ENCODE measurements around the gene PIGN. TPM values are rescaled to one million over a fixed set of nuclear protein-coding genes. Genes with fewer than 3 reads are reported as not detected.
"Not testable (repeated sequence)": the region's sequence is repeated elsewhere in the genome, so short reads cannot be mapped to it uniquely, and the experiment has no call there.

Gene PIGN
- total RNA-seq, 1 donor from 2014 or later = 28.0 TPM

DNA sequence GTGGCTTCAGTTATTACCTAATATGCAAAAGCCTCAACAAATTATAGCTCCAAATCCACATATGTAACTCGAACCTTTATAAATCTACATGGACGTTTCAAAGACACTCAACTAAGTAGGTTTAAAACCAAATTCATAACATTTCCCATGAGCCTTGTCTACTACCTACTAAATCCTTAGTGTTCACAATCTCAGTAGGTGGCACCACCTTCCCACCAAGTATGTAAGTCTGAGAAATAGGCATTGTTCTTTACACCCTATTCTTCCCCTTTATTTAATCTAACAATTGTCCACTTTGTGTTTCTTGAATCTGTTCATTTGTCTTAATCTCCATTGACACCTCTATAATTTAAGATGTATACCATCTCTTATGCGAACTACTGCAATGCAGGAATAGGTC lies 4.6 kb downstream of the PIGN start:
- intact Hi-C loops (cut with micrococcal nuclease) = loop anchor here (10.0 kb wide), 1 partner anchor 1793 kb away; the partner anchor contains the start of gene SERPINB8

DNA sequence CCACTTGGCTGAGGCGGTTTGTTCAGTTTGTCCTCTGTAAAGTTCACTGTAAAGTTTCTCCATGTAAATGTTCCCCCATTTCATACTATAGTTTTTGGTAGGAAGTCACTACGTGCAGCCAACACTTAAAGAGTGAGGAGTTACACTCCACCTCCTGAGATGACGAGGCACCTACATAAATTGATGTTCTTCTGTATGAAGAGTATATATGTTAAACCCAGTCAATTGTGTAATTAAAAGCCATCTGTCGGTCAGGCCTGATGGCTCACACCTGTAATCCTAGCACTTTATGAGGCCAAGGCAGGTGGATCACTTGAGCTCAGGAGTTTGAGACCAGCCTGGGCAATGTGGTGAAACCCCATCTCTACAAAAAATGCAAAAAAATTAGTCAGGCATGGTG lies 7.6 kb downstream of the PIGN start:
- intact Hi-C loops (cut with micrococcal nuclease) = no loop called here

DNA sequence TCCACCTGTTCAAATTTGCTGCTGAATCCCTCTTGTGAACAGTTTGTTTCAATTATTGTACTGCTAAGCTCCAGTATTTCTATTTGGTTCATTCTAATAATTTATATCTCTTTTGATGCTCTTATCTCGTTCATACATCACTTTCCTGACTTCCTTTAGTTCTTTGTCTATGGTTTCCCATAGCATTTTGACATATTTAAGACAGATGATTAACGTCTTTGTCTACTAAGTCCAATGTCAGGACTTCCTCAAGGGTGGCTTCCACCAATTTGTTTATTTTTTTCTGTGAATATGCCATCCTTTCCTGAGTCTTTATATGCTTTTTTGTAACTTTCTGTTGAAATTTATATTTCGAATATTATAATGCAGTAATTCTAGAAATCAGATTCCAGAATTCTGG lies 9.6 kb downstream of the PIGN start:
- intact Hi-C loops (cut with micrococcal nuclease) = no loop called here

DNA sequence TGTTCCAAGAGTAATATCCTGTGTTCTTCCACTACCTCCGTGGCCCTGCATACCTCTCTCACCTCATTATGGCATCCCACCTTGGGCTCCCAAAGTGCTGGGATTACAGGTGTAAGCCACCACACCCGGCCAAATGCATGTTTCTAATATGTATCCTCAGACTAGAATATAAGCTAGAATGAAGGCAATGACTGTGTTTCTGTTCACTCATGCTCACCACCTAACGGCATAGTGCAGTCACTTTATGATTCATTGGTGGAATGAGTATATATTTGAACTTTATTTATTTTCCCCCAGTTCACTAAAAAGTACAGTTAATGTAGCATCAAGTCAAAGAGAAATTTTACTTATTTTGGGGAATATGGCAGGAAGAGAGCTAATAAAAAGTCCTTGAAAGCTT lies 11.3 kb downstream of the PIGN start:
- intact Hi-C loops (cut with micrococcal nuclease) = no loop called here

DNA sequence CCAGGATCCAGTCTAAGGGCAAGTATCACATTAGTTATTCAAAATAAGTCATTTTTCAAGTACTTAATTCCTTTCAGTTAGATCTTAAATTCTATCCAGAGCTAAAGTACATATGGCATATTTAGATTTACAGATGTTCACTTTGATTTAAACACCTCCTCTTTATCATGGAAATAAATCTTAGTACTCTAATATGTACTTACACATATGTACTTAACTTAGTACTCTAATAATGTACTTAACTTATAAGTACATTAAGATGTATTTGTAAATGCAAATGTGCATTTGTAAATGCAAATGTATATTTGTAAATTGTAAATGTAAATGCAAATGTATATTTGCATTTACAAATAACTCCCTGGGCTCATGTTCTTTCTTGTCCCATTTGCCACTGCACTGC lies 14.6 kb downstream of the PIGN start:
- intact Hi-C loops (cut with micrococcal nuclease) = no loop called here

DNA sequence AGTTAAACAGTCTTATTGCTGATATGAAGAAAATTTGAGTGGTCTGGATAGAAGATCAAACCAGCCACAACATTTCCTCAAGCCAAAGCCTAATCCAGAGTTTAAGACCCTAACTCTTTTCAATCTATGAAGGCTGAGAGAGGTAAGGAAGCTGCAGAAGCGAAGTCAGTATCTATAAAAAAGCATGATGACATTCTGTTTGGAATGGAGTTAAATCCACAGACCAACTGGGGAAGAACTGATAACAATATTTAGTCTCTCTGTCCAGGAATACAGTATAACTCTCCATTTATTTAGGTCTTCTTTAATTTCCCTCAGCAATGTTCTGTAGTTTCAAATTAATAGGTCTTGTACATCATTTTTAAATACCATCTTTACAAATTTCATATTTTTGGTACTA lies 16.0 kb downstream of the PIGN start:
- intact Hi-C loops (cut with micrococcal nuclease) = no loop called here

DNA sequence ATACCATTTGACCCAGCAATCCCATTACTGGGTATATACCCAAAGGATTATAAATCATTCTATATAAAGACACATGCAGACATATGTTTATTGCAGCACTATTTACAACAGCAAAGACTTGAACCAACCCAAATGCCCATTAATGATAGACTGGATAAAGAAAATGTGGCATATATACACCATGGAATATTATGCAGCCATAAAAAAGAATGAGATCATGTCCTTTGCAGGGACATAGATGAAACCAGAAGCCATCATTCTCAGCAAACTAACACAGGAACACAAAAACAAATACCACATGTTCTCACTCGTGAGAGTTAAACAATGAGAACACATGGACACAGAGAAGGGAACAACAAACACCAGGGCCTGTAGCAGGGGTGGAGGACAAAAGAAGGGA lies 20.3 kb downstream of the PIGN start:
- intact Hi-C loops (cut with micrococcal nuclease) = not testable (repeated sequence)

DNA sequence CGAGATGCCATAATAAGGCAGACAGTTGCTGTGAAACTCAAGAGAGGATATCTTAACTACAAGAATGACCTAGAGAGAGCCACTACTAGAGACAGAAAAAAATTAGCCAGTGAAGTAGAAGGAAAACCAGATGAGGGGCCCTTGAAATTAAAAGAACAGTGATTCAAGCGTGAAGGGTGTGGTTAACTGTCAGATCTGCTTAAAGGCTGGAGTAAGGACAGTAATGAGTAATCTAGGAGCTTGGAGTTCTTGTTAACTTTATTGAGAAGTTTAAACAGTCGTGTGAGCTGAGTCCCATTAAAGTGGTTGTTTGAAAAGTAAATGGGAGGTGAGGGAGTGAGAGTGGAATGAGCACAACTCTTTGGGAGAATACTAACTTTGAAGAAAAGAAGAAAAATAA lies 21.3 kb downstream of the PIGN start:
- intact Hi-C loops (cut with micrococcal nuclease) = no loop called here

DNA sequence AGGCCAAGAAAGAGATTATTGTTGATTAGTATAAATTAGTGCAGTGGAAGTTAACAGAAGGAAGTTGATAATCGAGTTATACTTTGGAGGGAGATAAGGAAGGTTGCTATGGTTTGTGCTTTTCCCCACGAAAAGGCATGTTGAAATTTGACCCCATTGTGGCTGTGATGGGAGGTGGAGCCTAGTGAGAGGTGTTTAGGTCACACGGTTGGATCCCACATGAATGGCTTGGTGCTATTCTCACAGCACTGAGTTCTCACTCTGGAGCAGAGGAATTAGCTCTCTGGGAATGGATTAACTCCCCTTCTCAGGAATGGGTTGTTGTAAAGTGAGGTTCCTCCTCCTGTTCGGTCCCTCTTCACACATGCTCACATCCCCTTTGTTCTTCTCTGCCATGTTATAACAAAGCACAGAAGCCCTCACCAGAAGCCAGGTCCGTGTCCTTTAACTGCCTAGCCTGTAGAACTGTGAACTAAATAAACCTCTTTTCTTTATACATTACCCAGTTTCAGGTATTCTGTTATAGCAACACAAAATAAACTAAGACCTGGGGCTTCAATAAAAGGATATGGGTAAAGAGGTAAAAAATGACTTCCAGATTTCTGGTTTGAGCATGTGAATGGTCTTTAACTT lies 21.9 kb downstream of the PIGN start:
- intact Hi-C loops (cut with micrococcal nuclease) = no loop called here

DNA sequence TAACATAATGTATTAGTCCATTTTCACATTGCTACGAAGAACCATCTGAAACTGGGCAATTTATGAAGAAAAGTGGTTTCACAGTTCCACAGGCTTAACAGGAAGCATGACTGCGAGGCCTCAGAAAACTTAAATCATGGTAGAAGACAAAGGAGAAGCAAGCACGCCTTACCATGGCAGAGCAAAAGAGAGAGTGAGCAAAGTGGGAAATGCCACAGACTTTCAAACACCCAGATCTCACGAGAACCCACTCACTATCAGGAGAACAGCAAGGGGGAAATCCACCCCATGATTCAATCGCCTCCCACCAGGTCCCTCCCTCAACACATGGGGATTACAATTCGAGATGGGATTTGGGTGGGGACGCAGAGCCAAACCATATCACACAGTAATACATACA lies 22.5 kb downstream of the PIGN start:
- intact Hi-C loops (cut with micrococcal nuclease) = no loop called here

DNA sequence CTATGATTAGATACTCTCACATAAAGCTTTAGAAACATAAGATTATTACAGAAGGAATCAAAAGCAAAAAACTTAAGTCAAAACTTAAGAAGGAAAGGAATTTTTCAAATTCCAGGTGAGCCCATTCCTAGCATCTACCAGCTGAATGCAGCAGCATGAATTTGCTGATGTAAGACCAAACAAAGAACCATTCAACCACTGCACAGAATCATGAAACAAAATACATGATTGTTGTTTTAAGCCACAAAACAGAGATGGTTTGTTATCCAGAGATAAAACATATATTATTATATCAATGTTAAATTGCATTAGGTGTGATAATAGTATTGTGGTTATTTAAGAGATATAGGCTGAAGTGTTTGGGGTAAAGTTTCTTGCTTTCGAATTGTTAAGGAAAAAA lies 29.0 kb downstream of the PIGN start:
- intact Hi-C loops (cut with micrococcal nuclease) = no loop called here

DNA sequence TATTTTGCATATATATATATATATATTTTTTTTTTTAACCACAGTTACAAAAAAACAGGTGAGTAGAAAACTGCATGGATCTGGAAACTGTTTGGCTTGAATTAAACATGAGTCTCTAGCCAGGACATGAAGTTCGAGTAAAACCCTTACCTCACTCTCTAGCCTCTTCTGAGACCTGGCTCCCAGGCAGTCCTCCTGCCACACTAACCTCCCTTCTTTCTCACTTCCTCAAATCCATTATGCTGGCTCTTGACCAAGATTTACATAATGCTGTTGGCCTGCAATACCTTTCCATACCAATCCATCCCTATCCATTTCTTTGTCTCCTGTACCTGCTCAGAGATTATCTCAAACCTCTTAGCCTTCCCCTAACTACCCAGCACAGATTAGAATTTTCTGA lies 34.0 kb downstream of the PIGN start:
- intact Hi-C loops (cut with micrococcal nuclease) = no loop called here

DNA sequence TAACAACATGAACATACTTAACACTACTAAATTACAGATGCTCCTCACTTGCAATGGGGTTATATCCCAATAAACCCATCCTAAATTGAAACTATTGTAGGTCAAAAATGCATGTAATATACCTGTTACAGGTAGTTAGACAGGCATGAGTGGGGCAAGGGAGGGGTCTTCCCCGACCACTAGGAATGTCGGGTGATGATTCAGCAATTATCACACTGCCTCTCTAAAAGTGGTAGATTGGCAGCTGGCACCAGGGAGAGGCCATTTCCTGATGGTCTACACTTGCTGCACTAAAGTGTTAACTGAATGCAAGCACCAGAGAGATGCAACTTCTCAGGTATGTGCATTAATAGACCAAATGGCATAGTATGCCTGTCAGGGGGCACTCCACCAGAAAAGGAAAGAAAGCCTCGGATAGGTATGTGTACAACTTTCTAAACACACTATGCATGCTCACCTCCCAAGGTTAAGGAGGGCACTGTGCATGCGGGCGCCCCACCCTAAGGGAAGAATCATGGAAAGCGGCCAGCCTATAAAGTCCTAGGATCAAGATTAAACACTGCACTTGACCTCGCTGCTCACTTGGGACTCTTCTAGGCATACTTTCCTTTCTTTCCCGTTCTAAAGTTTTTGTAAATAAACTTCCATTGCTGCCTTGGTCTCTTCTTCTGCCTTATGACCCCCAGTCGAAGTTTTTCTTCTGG lies 35.6 kb downstream of the PIGN start:
- intact Hi-C loops (cut with micrococcal nuclease) = no loop called here

DNA sequence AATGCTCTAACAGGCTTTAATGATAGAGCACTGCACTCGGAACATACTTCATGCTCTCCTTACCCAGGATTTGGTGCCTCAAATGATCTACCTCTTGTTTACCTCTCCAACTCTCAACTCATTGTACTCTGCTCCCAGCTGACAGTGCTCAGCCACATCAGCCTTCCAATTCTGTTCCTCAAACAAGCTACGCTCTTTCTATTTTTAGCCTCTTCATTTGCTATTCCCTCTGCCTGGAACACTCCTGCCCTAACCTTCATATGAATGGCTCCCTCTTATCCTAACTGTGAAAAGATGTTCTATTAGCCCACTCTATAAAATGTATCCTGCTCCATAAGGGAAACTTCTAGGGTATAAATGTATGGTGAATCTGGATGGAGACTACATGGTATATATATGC lies 42.5 kb downstream of the PIGN start:
- intact Hi-C loops (cut with micrococcal nuclease) = no loop called here

DNA sequence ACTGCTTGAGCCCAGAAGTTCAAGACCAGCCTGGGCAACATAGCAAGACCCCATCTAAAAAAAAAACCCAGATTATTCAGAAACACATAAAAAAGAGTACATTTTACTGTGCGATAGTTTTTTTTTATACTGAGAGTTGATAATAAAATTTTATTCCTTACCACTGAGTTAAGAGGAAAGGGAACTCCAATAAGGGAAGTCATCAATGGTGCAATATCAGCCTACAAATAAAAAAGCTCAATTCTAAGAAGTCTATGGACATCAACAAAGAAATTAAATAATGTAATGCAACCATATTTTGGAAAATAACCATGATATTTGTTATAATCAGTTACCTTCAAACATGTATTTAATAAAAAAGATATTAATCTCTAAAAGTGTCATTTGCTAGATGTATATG lies 46.6 kb downstream of the PIGN start:
- intact Hi-C loops (cut with micrococcal nuclease) = no loop called here

DNA sequence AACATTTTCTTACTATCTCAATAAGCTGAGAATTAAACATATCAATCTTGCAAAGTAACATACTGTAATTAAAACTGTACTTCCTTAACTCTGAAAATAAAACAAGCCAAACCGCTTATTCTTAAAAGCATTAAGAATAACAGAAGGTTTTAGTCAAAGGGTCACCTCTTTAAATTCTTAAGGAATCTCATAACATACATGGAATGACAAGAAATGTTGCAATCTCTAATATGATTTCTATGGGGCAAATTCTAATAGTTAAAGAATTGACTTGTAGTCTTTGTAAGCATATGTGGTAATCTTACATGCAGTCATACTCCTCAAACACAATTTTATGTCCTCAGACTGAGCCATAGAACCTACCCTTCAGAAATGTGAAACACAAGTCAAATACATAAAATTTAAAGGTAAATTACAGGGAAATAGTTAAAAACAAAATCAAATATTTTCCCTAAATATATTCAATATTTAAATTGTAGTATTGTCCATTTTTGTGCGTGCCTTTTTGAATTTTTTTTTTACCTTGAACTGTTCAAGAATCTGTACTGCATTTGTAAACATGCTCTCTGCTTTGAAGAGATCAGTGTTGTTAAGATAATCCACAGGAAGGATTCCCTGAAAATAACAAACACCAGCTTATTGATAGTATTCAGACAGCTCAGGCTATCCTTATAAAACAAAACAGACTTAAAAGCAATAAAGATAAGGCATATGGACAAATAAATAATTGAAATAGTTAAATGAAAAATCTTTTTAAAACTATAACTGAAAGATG lies 48.2 kb downstream of the PIGN start:
- intact Hi-C loops (cut with micrococcal nuclease) = no loop called here

DNA sequence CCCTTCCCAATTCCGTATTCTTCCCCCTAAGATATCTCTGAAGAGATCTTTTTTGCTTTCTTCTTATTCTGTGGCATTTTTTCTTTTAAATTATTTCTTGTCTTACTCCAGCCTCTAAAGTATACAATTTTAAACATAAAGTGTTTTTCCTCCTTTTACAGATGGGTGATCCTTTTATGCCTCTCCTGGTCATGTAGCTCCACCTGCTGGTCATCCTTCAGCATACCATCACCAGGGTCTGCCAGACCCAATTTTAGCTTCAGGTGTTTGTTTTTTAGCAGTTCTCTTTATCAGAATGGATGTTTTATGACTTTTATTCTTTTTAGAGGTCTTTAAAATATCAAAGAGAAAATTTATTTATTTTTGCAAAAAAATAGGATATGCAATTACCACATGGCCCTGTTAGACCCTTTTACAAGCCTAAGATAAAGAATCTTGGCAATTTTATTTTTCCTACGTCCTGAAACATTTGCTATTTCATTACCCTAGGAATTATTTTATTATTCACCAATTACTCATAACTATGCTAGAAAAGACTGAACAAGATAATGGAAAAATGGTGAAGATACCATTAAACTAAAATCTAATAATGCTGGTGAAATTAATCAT lies 55.5 kb downstream of the PIGN start:
- intact Hi-C loops (cut with micrococcal nuclease) = loop anchor here (1.0 to 5.0 kb wide), 6 partner anchors 230 to 1044 kb away; no protein-coding TSS in a partner anchor

DNA sequence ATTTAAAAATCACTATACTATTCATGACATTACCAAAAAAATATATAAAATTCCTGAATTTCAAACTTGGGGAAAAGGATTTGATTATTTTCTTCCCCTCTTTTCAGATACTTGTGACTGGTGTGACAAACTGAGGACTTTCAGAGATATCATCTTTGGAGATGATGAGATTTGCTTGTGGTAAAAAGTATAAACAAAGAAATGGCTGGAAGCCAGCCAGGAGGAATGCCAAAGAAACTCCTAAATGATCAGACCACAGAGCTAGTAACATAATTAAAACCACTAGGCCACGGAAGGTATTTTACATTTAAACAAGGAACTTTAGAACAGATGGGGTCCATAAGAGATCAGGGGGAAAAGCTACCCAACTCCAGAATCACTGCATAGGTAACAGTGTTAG lies 58.7 kb downstream of the PIGN start:
- intact Hi-C loops (cut with micrococcal nuclease) = no loop called here

DNA sequence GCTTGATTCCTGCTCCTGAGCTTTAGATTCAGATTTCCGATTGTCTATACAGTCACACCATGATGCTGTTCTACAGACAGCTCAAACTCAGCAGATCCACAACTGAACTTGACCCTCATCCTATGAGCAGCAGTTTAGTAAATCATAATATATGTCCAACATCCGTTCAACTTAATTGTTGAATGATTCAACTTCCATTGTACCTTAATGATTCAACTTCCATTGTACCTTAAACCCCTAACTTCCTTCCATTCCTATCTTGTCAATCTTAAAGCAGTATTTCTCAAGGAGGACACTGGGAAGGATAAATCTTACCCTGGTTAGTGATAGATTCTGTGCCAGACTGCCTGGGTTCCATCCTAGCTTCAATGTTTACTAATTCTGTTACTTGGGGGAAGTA lies 60.1 kb downstream of the PIGN start:
- intact Hi-C loops (cut with micrococcal nuclease) = no loop called here

DNA sequence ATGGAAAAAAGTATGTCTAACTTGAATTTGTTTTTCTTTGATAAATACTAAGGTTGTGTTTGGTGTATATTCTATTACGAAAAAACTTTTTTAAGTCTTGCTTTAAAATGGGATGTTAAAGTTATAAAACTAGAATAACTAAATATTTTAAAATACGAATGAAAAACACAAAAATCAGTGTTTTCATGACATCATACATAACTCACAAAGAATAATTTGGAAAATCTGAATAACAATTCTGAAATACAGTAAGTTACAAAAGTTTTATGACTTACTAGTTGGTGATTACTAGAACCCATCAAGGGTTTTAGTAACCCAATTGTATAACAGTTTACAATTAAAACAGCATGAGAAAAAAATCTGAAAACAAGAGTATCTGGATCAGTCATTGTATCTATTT lies 61.2 kb downstream of the PIGN start:
- intact Hi-C loops (cut with micrococcal nuclease) = no loop called here

DNA sequence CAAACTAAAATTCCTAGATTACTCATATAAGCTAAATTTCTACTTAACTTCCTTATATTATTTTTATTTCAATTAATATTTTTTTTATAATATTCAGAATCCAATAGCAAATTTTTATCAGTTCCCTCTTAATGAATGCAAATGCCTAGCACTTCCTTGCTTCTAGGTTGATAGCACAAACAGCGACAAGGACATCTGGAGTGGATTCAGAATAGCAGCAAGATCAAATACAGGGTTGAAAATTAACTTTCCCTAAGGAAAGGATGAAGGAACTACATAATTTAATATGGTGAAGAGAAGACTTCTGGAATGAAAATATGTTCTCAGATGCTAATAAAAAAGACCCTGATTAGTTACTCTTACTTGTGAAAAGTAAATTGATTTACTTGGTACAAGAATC lies 64.5 kb downstream of the PIGN start:
- intact Hi-C loops (cut with micrococcal nuclease) = no loop called here

DNA sequence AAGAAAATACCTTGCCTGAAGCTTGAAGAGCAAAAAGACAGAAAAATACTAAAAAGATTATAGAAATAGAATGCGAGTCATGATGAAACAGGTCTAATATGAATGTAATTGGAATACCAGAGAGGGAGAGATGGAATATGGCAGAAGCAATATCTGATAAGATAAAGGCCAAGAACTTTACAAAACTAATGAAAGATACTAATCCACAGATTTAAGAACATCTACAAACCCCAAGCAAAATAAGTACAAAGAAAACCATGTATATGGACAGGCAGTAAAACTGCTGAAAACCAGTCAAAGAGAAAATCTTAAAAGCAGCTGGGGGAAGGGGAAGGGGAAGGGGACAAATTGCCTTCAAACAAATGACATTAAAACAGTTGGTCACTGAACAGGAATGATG lies 67.0 kb downstream of the PIGN start:
- intact Hi-C loops (cut with micrococcal nuclease) = no loop called here
